ENCODE measurements around the gene NEK11. TPM values are rescaled to one million over a fixed set of nuclear protein-coding genes. Genes with fewer than 3 reads are reported as not detected.
A peak's percentile ranks its signal among the peaks of the same experiment; 100 is the strongest.

The NEK11 gene
- total and polyA plus RNA-seq, 9 of the 15 experiments (the other 6 are each of a cell fraction or from before 2014, with no cell fraction given), result 0.28 to 1.5 (median 0.87) TPM

DNA sequence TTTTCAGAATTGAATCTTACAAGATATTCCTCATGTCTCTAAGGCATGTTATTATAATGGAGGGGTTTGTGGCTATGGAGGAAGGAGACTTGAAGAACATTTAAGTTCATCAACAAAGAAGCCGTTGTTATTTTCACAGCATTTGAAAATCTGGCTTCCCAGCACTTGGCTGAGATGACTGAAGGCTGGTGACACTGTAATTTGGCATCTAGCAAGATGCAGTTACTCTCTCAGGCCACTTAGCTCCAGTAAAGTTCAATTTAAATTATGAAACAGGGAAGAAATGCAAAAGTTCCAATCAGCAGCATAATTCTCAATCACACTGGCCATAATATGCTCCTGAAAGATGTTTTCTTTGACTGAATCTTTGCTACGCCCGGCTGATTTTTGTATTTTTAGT lies 215.5 kb downstream of the NEK11 start:
- no peaks in the 10 kb centered on the region for H3K9me3 ChIP-seq (replicated peaks; ENCODE audit: control insufficient read depth, insufficient read depth, low read depth, low read length)
- BruUV-seq (replicated peaks), result no TSS peak
- no peaks in the 10 kb centered on the region for H3K36me3 ChIP-seq (ENCODE audit: control insufficient read depth, insufficient read depth, low read length)
- in situ Hi-C loops (cut with MboI), result no loop called here
- H3K27me3 ChIP-seq (ENCODE audit: control insufficient read depth in 2 of 2, insufficient read depth in 2 of 2, low read length in 2 of 2), result no peaks in the 10 kb centered on the region
- no peaks in the 10 kb centered on the region for H3K4me1 ChIP-seq (replicated peaks in 1 of 2; ENCODE audit: control insufficient read depth in 2 of 2, insufficient read depth in 2 of 2, low read length in 2 of 2)
- intact Hi-C loops (cut with micrococcal nuclease), result no loop called here
- H3K4me3 ChIP-seq, result no peak overlapping the region
- FAIRE-seq, result no peak
- TF ChIP-seq RAD21 (CRISPR knock-in tag; conservative IDR thresholded peaks at IDR 0.05 in 1 of 2, IDR thresholded peaks at IDR 0.05 in 1 of 2) (0 out of 4 replicates have a peak, but pooled peaks of 1 of the 2 experiments have one; percentile 12), ARID3B (CRISPR knock-in tag; IDR thresholded peaks at IDR 0.05; ENCODE audit: borderline replicate concordance) (no peak), ZKSCAN1 (IDR thresholded peaks at IDR 0.05; ENCODE audit: low read depth, low read length) (no peak), KDM1A (IDR thresholded peaks at IDR 0.05) (no peak), ZSCAN32 (CRISPR knock-in tag; IDR thresholded peaks at IDR 0.05) (no peak), SRSF1 (IDR thresholded peaks at IDR 0.05; ENCODE audit: low read depth, low read length) (no peak)
- TF ChIP-seq, protein P1, sequence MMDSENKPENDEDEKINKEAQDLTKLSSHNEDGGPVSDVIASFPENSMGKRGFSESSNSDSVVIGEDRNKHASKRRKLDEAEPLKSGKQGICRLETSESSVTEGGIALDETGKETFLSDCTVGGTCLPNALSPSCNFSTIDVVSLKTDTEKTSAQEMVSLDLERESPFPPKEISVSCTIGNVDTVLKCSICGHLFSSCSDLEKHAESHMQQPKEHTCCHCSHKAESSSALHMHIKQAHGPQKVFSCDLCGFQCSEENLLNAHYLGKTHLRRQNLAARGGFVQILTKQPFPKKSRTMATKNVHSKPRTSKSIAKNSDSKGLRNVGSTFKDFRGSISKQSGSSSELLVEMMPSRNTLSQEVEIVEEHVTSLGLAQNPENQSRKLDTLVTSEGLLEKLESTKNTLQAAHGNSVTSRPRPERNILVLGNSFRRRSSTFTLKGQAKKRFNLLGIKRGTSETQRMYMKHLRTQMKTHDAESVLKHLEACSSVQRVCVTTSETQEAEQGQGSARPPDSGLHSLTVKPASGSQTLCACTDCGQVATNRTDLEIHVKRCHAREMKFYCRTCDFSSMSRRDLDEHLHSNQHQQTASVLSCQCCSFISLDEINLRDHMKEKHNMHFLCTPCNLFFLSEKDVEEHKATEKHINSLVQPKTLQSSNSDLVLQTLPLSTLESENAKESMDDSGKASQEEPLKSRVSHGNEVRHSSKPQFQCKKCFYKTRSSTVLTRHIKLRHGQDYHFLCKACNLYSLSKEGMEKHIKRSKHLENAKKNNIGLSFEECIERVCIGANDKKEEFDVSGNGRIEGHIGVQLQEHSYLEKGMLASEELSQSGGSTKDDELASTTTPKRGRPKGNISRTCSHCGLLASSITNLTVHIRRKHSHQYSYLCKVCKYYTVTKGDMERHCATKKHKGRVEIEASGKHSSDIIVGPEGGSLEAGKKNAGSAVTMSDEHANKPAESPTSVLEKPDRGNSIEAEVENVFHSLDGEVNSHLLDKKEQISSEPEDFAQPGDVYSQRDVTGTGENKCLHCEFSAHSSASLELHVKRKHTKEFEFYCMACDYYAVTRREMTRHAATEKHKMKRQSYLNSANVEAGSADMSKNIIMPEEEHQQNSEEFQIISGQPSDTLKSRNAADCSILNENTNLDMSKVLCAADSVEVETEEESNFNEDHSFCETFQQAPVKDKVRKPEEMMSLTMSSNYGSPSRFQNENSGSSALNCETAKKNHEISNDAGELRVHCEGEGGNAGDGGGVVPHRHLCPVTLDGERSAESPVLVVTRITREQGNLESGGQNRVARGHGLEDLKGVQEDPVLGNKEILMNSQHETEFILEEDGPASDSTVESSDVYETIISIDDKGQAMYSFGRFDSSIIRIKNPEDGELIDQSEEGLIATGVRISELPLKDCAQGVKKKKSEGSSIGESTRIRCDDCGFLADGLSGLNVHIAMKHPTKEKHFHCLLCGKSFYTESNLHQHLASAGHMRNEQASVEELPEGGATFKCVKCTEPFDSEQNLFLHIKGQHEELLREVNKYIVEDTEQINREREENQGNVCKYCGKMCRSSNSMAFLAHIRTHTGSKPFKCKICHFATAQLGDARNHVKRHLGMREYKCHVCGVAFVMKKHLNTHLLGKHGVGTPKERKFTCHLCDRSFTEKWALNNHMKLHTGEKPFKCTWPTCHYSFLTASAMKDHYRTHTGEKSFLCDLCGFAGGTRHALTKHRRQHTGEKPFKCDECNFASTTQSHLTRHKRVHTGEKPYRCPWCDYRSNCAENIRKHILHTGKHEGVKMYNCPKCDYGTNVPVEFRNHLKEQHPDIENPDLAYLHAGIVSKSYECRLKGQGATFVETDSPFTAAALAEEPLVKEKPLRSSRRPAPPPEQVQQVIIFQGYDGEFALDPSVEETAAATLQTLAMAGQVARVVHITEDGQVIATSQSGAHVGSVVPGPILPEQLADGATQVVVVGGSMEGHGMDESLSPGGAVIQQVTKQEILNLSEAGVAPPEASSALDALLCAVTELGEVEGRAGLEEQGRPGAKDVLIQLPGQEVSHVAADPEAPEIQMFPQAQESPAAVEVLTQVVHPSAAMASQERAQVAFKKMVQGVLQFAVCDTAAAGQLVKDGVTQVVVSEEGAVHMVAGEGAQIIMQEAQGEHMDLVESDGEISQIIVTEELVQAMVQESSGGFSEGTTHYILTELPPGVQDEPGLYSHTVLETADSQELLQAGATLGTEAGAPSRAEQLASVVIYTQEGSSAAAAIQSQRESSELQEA (IDR thresholded peaks at IDR 0.05; ENCODE audit: low read depth), result no peak
- TF ChIP-seq, protein P2, sequence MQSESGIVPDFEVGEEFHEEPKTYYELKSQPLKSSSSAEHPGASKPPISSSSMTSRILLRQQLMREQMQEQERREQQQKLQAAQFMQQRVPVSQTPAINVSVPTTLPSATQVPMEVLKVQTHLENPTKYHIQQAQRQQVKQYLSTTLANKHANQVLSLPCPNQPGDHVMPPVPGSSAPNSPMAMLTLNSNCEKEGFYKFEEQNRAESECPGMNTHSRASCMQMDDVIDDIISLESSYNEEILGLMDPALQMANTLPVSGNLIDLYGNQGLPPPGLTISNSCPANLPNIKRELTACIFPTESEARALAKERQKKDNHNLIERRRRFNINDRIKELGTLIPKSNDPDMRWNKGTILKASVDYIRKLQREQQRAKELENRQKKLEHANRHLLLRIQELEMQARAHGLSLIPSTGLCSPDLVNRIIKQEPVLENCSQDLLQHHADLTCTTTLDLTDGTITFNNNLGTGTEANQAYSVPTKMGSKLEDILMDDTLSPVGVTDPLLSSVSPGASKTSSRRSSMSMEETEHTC (IDR thresholded peaks at IDR 0.05), result no peak
- H4K20me1 ChIP-seq (replicated peaks; ENCODE audit: control insufficient read depth, insufficient read depth, low read length), result no peaks in the 10 kb centered on the region
- WGBS (ENCODE audit: insufficient coverage, low coverage, missing lambda C conversion rate), result 0% methylated on average over 3 of the region's 3 CpGs
- ChIA-PET CTCF (ENCODE audit: low intra/inter-chr PET ratio) (no interaction called here), POLR2A (no interaction called here)
- no peak overlapping the region for H3K4me2 ChIP-seq (ENCODE audit: insufficient read depth, low read length)
- no peak for DNase-seq (ENCODE audit: extremely low read depth in 1 of 4, low spot score in 3 of 4)
- H3K79me2 ChIP-seq (ENCODE audit: control insufficient read depth, insufficient read depth, low read length), result no peaks in the 10 kb centered on the region
- H3K9me1 ChIP-seq (ENCODE audit: control insufficient read depth, insufficient read depth, low read length), result no peaks in the 10 kb centered on the region
- no peak overlapping the region for H3K9ac ChIP-seq (ENCODE audit: insufficient read depth in 1 of 2, low read depth in 2 of 2, low read length in 2 of 2)
- no peak overlapping the region for H2AFZ ChIP-seq (ENCODE audit: low read depth, low read length)
- no peak overlapping the region for H3K27ac ChIP-seq (ENCODE audit: extremely low read depth, low read depth, low read length)
- ATAC-seq, result no peak
